Daoy (cell line): ENCODE results near the gene SRSF8. TPM values are rescaled to one million over a fixed set of nuclear protein-coding genes. Genes with fewer than 3 reads are reported as not detected.

Experiments
- total RNA-seq: library from RNA; depleted of rRNA; stranded (reverse); fragments of >200 nt; shearing (Covaris generic); gene quantifications from 2 replicates; pipeline ENCODE4 v1.2.3, GENCODE V29; 2014; rRNA removed

The SRSF8 gene
- total RNA-seq, 1 experiment from 2014 or later: 11.1 TPM

Other genes with a start within 250 kb of the SRSF8 start
- gene CWC15, start 93.4 kb upstream of the SRSF8 start, total RNA-seq: 58.9 and 83.9 TPM in 2 replicates
- gene KDM4D, start 93.2 kb upstream of the SRSF8 start, total RNA-seq: 3.4 and 4.4 TPM in 2 replicates
- gene KDM4E, start 41.7 kb upstream of the SRSF8 start, total RNA-seq: not detected in 2 replicates
- not detected in 2 replicates for gene KDM4F, start 17.5 kb upstream of the SRSF8 start, total RNA-seq
- gene ENDOD1, start 22.9 kb downstream of the SRSF8 start, total RNA-seq: 13.6 and 16.2 TPM in 2 replicates
- 2.4 and 4.2 TPM in 2 replicates for gene SESN3, start 164.3 kb downstream of the SRSF8 start, total RNA-seq